ENCODE results near the gene ZNF414.

GRCh38 chr19:8489561-8490394 lies 24.2 kb downstream of the ZNF414 start:
- TF ChIP-seq EZH2 (IDR thresholded peaks at IDR 0.05; ENCODE audit: borderline replicate concordance, insufficient read depth, low read length, poor library complexity, severe bottlenecking) = no peak
- TF ChIP-seq, protein P1, sequence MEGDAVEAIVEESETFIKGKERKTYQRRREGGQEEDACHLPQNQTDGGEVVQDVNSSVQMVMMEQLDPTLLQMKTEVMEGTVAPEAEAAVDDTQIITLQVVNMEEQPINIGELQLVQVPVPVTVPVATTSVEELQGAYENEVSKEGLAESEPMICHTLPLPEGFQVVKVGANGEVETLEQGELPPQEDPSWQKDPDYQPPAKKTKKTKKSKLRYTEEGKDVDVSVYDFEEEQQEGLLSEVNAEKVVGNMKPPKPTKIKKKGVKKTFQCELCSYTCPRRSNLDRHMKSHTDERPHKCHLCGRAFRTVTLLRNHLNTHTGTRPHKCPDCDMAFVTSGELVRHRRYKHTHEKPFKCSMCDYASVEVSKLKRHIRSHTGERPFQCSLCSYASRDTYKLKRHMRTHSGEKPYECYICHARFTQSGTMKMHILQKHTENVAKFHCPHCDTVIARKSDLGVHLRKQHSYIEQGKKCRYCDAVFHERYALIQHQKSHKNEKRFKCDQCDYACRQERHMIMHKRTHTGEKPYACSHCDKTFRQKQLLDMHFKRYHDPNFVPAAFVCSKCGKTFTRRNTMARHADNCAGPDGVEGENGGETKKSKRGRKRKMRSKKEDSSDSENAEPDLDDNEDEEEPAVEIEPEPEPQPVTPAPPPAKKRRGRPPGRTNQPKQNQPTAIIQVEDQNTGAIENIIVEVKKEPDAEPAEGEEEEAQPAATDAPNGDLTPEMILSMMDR (IDR thresholded peaks at IDR 0.05; ENCODE audit: poor library complexity, severe bottlenecking) = no peak
- no peak for TF ChIP-seq SMC3 (conservative IDR thresholded peaks at IDR 0.05; ENCODE audit: poor library complexity)
- no peak for TF ChIP-seq EP300 (conservative IDR thresholded peaks at IDR 0.05; ENCODE audit: poor library complexity, severe bottlenecking)
- no peak for TF ChIP-seq RAD21 (conservative IDR thresholded peaks at IDR 0.05)
- TF ChIP-seq REST (IDR thresholded peaks at IDR 0.05; ENCODE audit: borderline replicate concordance) = no peak
- no peak for TF ChIP-seq POLR2AphosphoS5 (IDR thresholded peaks at IDR 0.05)
- no peak for TF ChIP-seq TAF1 (IDR thresholded peaks at IDR 0.05; ENCODE audit: low read depth)
